ENCODE results near the gene BDKRB1. TPM values are rescaled to one million over a fixed set of nuclear protein-coding genes. Genes with fewer than 3 reads are reported as not detected.

BDKRB1 gene
- total and polyA plus RNA-seq, 2 donors = 2.9 to 3.0 TPM

Small RNA genes lying within 50 kb of the gene (small RNA-seq; reads per million reads assigned to genes)
- gene CKS1BP1 = not detected

Other genes with a start within 250 kb of the BDKRB1 start
- gene C14orf132, start 216.8 kb upstream of the BDKRB1 start, total RNA-seq = 26.2 TPM
- gene C14orf132, start 216.8 kb upstream of the BDKRB1 start, polyA plus RNA-seq = 18.7 TPM
- gene BDKRB2, start 51.4 kb upstream of the BDKRB1 start, total RNA-seq = 10.5 TPM
- gene BDKRB2, start 51.4 kb upstream of the BDKRB1 start, polyA plus RNA-seq = 30.5 TPM
- gene ATG2B, start 107.1 kb downstream of the BDKRB1 start, total RNA-seq = 52.4 TPM
- 8.0 TPM for gene ATG2B, start 107.1 kb downstream of the BDKRB1 start, polyA plus RNA-seq
- gene GSKIP, start 107.3 kb downstream of the BDKRB1 start, total RNA-seq = 29.2 TPM
- 16.9 TPM for gene GSKIP, start 107.3 kb downstream of the BDKRB1 start, polyA plus RNA-seq
- 0.53 TPM for gene AK7, start 135.9 kb downstream of the BDKRB1 start, total RNA-seq
- gene AK7, start 135.9 kb downstream of the BDKRB1 start, polyA plus RNA-seq = 0.92 TPM
- gene PAPOLA, start 246.2 kb downstream of the BDKRB1 start, total RNA-seq = 327 TPM
- 70.6 TPM for gene PAPOLA, start 246.2 kb downstream of the BDKRB1 start, polyA plus RNA-seq